Spleen (tissue), 11 donors: ENCODE data around the gene RNF14. TPM values are rescaled to one million over a fixed set of nuclear protein-coding genes. Genes with fewer than 3 reads are reported as not detected.
A peak's percentile ranks its signal among the peaks of the same experiment; 100 is the strongest.

Experiments
- DNase-seq: peaks from one replicate; pipeline ENCODE4 v3.0.0-alpha.2; 2020
- H3K27ac ChIP-seq, 8 donors: fragments of 200-600 bp; sonication (generic) in 7 of 8; 1 replicate in 4 of 8; 2 replicates in 4 of 8; pipeline versions ENCODE4 v1.5.0 to v1.8.0; 2016 to 2021; ENCODE audit warnings: inconsistent platforms in 4 of 8, mild to moderate bottlenecking in 4 of 8, moderate library complexity in 1 of 8
- H3K27me3 ChIP-seq, 7 donors: fragments of 200-600 bp; sonication (generic) in 6 of 7; replicated peaks in 1 of 7; 1 replicate in 4 of 7; 2 replicates in 3 of 7; pipeline versions ENCODE4 v1.5.0 to v1.8.0; 2016 to 2021; ENCODE audit warnings: inconsistent platforms in 3 of 7, mild to moderate bottlenecking in 1 of 7
- H3K36me3 ChIP-seq, 6 donors: fragments of 200-600 bp; sonication (generic) in 5 of 6; 1 replicate in 4 of 6; 2 replicates in 2 of 6; pipeline versions ENCODE4 v1.5.0 to v1.8.0; 2016 to 2021; ENCODE audit warnings: inconsistent platforms in 2 of 6
- H3K4me1 ChIP-seq, 6 donors: fragments of 200-600 bp; sonication (generic) in 5 of 6; 1 replicate in 3 of 6; 2 replicates in 3 of 6; pipeline versions ENCODE4 v1.5.0 to v1.8.0; 2016 to 2021; ENCODE audit warnings: inconsistent platforms in 3 of 6
- H3K4me3 ChIP-seq, 8 donors: fragments of 200-600 bp; sonication (generic) in 7 of 8; 1 replicate in 4 of 8; 2 replicates in 4 of 8; pipeline versions ENCODE4 v1.5.0 to v1.8.0; 2016 to 2021; ENCODE audit warnings: inconsistent platforms in 4 of 8, mild to moderate bottlenecking in 4 of 8, moderate library complexity in 2 of 8
- H3K9me3 ChIP-seq, 8 donors: fragments of 200-600 bp; sonication (generic) in 7 of 8; 1 replicate in 4 of 8; 2 replicates in 4 of 8; pipeline versions ENCODE4 v1.5.0 to v1.8.0; 2016 to 2021; ENCODE audit warnings: inconsistent platforms in 4 of 8
- CTCF ChIP-seq, 11 experiments: fragments of 200-600 bp in 7 of 11; fragments of 450-650 bp in 4 of 11; sonication (generic) in 4 of 11; IDR thresholded peaks in 8 of 11; conservative IDR thresholded peaks in 3 of 11; 1 replicate in 7 of 11; 2 replicates in 4 of 11; pipeline versions ENCODE4 v1.4.0 to v1.8.0; 2016 to 2021; ENCODE audit warnings: antibody characterized with exemption in 11 of 11, inconsistent platforms in 4 of 11, mild to moderate bottlenecking in 1 of 11
- POLR2A ChIP-seq, 3 donors: fragments of 450-650 bp; IDR thresholded peaks; one replicate each; pipeline ENCODE4 v1.5.1; 2017; ENCODE audit warnings: antibody characterized with exemption in 3 of 3, mild to moderate bottlenecking in 1 of 3
- POLR2AphosphoS5 ChIP-seq, 3 donors: sonication (generic); formaldehyde crosslinking; IDR thresholded peaks; one replicate each; pipeline ENCODE4 v1.5.1; 2017; ENCODE audit warnings: antibody characterized with exemption in 3 of 3
- WGBS, 5 donors: extraction: QIAGEN DNeasy Blood & Tissue Kit in 3 of 5; methylation state at CpG; one replicate each; pipeline versions ENCODE4 v1.1.5 to v1.1.7; 2013 to 2018; 5-methylcytosine and 5-hydroxymethylcytosine counted together
- intact Hi-C: fragments of 100-400 bp; cut with DNase I; formaldehyde crosslinking; loops from one replicate; pipeline ENCODE4 v1.15.0; 2023; ENCODE audit warnings: low total_unique reads
- polyA plus RNA-seq, 3 donors: library from polyadenylated mRNA; stranded (reverse); fragments of 200-250 nt; gene quantifications; one replicate each; pipeline ENCODE4 v1.2.1, GENCODE V29; 2013
- total RNA-seq, 7 donors: library from RNA; depleted of rRNA in 3 of 7; stranded (reverse); fragments of >200 nt in 3 of 7; fragmentation: NEBNext Ultra II Directional in 4 of 7; extraction: Animal tissue kit (Norgen Biotek cat#: 25700) in 4 of 7; gene quantifications; one replicate each; pipeline versions ENCODE4 v1.1.0 to v1.2.1, GENCODE V29; 2016 to 2021
- donor health status: healthy with polysubstance abuse.
- donor health status: DM: no; HTN: no; CAD: no; lungs with moderate emphysema.
- donor health status: DM: no; HTN: no; CAD: no.
- donor health status: Bipolar disorder and iron deficiency.
- donor health status: healthy.
- donor health status: DM: no; HTN: no; CAD: no.
- donor health status: DM: yes; HTN: yes; CAD: no.

RNF14 gene
- total and polyA plus RNA-seq, 10 donors: 13.6 to 60.2 (median 45.3) TPM

GRCh38 chr5:141992349-141992963, 23.6 kb downstream of the RNF14 start:
- Histone ChIP-seq H3K27me3 (no peaks in the 10 kb centered on the region), H3K4me3 (no peak overlapping the region), H3K9me3 (no peaks in the 10 kb centered on the region), H3K27ac (no peak overlapping the region), H3K36me3 (peaks cover 0 to 87% (median 39%) of the 10 kb centered on the region in 6 donors), H3K4me1 (peaks cover 0 to 9% (median 0%) of the 10 kb centered on the region in 6 donors)
- 11 to 27% (median 15%) methylated on average over 2 of the region's 2 CpGs for WGBS, 5 donors
- DNase-seq: no peak
- intact Hi-C loops: loop anchor here (10.0 kb wide), 1 partner anchor 712 kb away; no protein-coding TSS in a partner anchor
- TF ChIP-seq POLR2AphosphoS5 (IDR thresholded peaks at IDR 0.05) (no peak), CTCF (IDR thresholded peaks at IDR 0.05 in 8 of 11, conservative IDR thresholded peaks at IDR 0.05 in 3 of 11) (peak; percentile 55 to 85 (median 74)), POLR2A (IDR thresholded peaks at IDR 0.05) (no peak)

GRCh38 chr5:141994511-141995136, 25.7 kb downstream of the RNF14 start:
- Histone ChIP-seq H3K9me3 (no peaks in the 10 kb centered on the region), H3K4me1 (peaks cover 0 to 9% (median 0%) of the 10 kb centered on the region in 6 donors), H3K4me3 (no peak overlapping the region), H3K27ac (no peak overlapping the region), H3K36me3 (peaks cover 0 to 87% (median 27%) of the 10 kb centered on the region in 6 donors), H3K27me3 (no peaks in the 10 kb centered on the region)
- intact Hi-C loops: loop anchor here (10.0 kb wide), 1 partner anchor 710 kb away; no protein-coding TSS in a partner anchor
- 62 to 81% (median 68%) methylated on average over 4 of the region's 4 CpGs for WGBS, 5 donors
- no peak for DNase-seq
- no peak for TF ChIP-seq CTCF (IDR thresholded peaks at IDR 0.05 in 8 of 11, conservative IDR thresholded peaks at IDR 0.05 in 3 of 11)
- no peak for TF ChIP-seq POLR2AphosphoS5 (IDR thresholded peaks at IDR 0.05)
- TF ChIP-seq POLR2A (IDR thresholded peaks at IDR 0.05): no peak

GRCh38 chr5:141995656-141996055, 26.8 kb downstream of the RNF14 start:
- 96 to 99% (median 98%) methylated on average over 3 of the region's 3 CpGs for WGBS, 5 donors
- peaks cover 0 to 9% (median 0%) of the 10 kb centered on the region in 6 donors for H3K4me1 ChIP-seq
- no peaks in the 10 kb centered on the region for H3K27me3 ChIP-seq
- TF ChIP-seq POLR2AphosphoS5 (IDR thresholded peaks at IDR 0.05) (no peak), POLR2A (IDR thresholded peaks at IDR 0.05) (no peak), CTCF (IDR thresholded peaks at IDR 0.05 in 8 of 11, conservative IDR thresholded peaks at IDR 0.05 in 3 of 11) (no peak)
- no peak overlapping the region for H3K4me3 ChIP-seq
- no peaks in the 10 kb centered on the region for H3K9me3 ChIP-seq
- no peak for DNase-seq
- intact Hi-C loops: loop anchor here (10.0 kb wide), 1 partner anchor 709 kb away; no protein-coding TSS in a partner anchor
- peaks cover 0 to 86% (median 23%) of the 10 kb centered on the region in 6 donors for H3K36me3 ChIP-seq
- no peak overlapping the region for H3K27ac ChIP-seq

- Histone ChIP-seq H3K4me1 (peaks cover 0 to 4% (median 0%) of the 10 kb centered on the region in 6 donors), H3K36me3 (peaks cover 0 to 87% (median 34%) of the 10 kb centered on the region in 6 donors), H3K4me3 (no peak overlapping the region), H3K27me3 (no peaks in the 10 kb centered on the region), H3K27ac (no peak overlapping the region), H3K9me3 (no peaks in the 10 kb centered on the region)
- TF ChIP-seq CTCF (IDR thresholded peaks at IDR 0.05 in 8 of 11, conservative IDR thresholded peaks at IDR 0.05 in 3 of 11) (no peak), POLR2AphosphoS5 (IDR thresholded peaks at IDR 0.05) (no peak), POLR2A (IDR thresholded peaks at IDR 0.05) (no peak)
- intact Hi-C loops: loop anchor here (10.0 kb wide), 1 partner anchor 707 kb away; no protein-coding TSS in a partner anchor
- 66 to 78% (median 70%) methylated on average over 6 of the region's 6 CpGs for WGBS, 5 donors
- no peak for DNase-seq
Observed at GRCh38 chr5:141997358-141997960, 28.6 kb downstream of the RNF14 start.
